GM21360 (cell line): Measurements from ENCODE around the gene APCDD1L.
"Not testable (repeated sequence)": the region's sequence is repeated elsewhere in the genome, so short reads cannot be mapped to it uniquely, and the experiment has no call there.

Experiments
- ATAC-seq: cut with Tn5 transposase; IDR thresholded peaks from one replicate; pipeline ENCODE4 v1.9.1; 2021; ENCODE audit warnings: mild to moderate bottlenecking, moderate library complexity; ENCODE audit not compliant: unreplicated experiment

The APCDD1L gene

GRCh38 chr20:58418949-58419748 lies 96.0 kb downstream of the APCDD1L start:
- no peak for ATAC-seq

DNA sequence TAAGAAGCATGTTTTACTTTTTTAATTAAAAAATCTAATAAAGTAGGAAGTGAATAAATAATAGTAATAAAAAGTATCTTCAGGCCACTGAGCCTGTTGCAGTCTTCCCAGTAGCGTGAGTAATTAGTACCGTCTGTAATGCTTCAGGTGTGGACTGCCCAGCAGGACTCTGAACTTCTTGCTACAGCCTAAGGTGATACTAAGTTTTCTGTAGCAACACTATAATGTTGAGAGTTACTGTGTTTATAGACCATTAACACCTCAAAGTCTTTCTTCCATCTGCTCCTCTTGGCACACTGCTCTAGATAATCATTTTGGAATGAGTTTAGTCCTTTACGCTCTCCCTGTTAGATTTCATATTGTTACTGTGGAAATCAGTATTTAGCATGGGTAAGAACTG lies 97.8 kb downstream of the APCDD1L start:
- no peak for ATAC-seq

GRCh38 chr20:58416835-58417234 lies 98.4 kb downstream of the APCDD1L start:
- no peak for ATAC-seq

DNA sequence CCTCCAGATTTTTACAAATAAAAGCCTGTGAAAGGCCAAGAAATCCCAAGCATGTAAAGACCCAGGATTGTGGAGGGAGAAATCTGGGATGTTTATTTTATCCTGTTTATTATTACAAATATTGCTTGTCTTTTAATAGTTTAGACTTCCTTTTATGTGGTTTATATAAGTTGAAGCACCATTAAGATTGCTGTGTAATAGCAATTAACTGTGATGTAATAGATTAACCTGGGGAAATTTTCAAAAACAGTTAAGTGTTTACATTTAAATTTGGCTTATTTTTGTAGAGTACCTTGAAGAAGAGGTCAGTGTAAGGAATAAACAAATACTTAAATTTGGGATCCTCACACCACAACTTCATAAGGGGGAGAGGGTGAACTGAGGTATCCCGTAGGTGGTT lies 99.1 kb downstream of the APCDD1L start:
- ATAC-seq = no peak

DNA sequence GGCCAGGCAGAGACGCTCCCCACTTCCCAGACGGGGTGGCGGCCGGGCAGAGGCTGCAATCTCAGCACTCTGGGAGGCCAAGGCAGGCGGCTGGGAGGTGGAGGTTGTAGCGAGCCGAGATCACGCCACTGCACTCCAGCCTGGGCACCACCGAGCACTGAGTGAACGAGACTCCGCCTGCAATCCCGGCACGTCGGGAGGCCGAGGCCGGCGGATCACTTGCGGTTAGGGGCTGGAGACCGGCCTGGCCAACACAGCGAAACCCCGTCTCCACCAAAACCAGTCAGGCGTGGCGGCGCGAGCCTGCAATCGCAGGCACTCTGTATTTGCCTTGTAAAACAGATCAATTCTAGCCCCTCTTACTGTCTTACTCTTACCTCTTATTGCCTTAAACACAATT lies 100.4 kb downstream of the APCDD1L start:
- not testable (repeated sequence) for ATAC-seq

- not testable (repeated sequence) for ATAC-seq
Measured at GRCh38 chr20:58414216-58414615, 101.0 kb downstream of the APCDD1L start.
